HG03521 (cell line): ENCODE data around the gene FAM131A.
"Not testable (repeated sequence)": the region's sequence is repeated elsewhere in the genome, so short reads cannot be mapped to it uniquely, and the experiment has no call there.

Experiments
- ATAC-seq: cut with Tn5 transposase; IDR thresholded peaks from one replicate; pipeline ENCODE4 v1.9.1; 2021; ENCODE audit warnings: mild to moderate bottlenecking, moderate library complexity; ENCODE audit not compliant: unreplicated experiment

FAM131A gene

DNA sequence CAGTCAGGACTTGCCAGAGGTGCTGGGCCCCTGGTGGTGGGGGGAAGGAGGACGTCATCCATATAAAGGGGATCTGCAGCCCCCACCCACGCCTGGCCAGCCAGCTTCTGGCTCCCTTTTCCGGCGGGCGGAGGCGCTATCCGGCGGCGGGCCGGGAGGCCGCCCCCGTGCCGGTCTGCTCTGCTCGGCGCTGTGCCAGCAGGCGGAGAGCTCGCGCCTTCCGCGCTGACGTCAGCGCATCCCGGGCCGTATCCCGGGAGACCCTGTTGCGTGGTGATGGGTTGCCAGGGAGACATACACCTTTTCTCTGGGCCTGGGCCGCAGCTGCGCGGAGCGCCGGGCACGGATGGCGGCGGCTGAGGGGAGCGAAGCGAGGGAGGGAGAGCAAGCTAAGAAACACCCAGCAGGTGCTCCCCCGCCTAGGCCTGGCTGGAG lies 1.1 kb downstream of the FAM131A start:
- ATAC-seq = no peak

DNA sequence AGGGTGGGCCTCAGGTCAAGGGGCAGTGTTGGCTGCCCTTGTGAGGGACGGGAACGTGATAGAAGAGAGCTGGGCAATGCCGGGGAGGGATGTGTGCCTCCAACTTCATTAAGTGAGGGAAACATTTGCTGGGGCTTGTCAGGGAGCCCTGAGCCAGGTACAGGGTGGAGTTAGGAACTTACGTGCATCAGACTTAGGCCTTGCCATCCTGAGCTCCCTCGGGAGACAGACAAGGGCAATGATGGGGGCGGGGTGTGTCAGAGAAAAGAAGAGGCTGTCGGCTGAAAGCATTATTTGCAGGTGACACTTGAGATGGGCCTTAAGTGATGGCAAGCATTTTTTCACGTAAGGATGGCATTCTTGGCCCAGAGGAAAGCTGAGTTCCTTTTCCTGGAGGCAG lies 1.6 kb downstream of the FAM131A start:
- no peak for ATAC-seq

DNA sequence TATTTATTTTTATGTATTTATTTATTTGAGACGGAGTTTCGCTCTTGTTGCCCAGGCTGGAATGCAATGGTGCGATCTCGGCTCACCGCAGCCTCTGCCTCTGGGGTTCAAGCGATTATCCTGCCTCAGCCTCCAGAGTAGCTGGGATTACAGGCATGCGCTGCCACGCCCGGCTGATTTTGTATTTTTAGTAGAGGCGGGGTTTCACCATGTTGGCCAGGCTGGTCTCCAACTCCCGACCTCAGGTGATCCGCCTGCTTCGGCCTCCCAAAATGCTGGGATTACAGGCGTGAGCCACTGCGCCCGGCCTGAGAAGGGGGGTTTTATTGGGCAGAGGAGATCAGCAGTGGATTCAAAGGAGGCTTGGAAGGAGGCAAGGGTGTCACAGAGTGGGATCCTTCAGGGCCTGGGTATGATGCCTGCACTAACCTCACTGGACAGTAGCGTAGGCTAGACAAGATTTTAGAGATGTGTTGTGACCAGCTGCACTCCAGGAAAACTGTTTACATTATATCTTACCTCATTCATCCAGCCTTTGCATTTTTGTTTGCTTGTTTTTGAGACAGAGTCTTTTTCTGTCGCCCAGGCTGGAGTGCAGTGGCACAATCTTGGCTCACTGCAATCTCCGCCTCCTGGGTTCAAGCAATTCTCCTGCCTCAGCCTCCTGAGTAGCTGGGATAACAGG lies 2.2 kb downstream of the FAM131A start:
- ATAC-seq = not testable (repeated sequence)

DNA sequence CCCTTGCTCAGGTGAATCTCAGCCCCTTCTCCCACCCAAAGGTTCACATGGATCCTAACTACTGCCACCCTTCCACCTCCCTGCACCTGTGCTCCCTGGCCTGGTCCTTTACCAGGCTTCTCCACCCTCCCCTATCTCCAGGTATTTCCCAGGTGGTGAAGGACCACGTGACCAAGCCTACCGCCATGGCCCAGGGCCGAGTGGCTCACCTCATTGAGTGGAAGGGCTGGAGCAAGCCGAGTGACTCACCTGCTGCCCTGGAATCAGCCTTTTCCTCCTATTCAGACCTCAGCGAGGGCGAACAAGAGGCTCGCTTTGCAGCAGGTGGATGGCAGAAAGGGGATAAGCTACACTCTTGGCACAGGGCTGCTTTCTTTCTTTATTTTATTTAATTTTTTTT lies 4.5 kb downstream of the FAM131A start:
- no peak for ATAC-seq

DNA sequence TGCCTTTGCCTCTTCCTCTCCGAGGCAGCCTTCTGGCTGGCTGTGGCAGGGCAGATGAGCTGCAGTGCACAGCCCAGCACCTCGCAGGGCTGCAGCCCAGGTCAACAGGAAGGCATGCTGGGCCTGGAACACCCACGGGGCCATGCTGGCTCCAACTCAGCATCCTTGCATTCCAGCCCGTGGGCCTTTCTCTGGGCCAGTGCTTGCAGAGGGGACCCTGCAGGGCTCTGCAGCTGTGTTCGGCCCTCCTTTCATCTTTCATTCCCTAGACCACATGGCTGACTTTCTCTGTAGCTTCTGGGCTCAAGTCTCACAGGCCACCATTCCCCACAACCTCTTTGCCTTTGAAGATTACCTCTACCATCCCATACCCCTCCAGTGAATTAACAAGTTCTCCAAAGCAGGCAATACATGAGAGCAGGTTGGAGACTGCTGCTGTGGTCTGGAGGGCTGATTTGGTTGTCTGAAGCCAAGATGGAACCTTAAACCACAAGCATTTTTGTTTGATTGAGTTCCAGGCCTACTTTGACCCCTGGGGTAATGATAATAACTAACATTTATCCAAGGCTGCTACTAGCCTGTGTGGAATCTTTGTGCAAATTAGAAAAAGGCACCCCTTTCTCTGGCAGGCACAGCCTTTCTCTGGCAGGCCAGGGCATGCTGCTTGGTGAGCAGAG lies 5.9 kb downstream of the FAM131A start:
- ATAC-seq = no peak

DNA sequence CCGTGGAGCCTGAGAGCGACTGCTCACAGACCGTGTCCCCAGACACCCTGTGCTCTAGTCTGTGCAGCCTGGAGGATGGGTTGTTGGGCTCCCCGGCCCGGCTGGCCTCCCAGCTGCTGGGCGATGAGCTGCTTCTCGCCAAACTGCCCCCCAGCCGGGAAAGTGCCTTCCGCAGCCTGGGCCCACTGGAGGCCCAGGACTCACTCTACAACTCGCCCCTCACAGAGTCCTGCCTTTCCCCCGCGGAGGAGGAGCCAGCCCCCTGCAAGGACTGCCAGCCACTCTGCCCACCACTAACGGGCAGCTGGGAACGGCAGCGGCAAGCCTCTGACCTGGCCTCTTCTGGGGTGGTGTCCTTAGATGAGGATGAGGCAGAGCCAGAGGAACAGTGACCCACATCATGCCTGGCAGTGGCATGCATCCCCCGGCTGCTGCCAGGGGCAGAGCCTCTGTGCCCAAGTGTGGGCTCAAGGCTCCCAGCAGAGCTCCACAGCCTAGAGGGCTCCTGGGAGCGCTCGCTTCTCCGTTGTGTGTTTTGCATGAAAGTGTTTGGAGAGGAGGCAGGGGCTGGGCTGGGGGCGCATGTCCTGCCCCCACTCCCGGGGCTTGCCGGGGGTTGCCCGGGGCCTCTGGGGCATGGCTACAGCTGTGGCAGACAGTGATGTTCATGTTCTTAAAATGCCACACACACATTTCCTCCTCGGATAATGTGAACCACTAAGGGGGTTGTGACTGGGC lies 7.3 kb downstream of the FAM131A start:
- no peak for ATAC-seq

DNA sequence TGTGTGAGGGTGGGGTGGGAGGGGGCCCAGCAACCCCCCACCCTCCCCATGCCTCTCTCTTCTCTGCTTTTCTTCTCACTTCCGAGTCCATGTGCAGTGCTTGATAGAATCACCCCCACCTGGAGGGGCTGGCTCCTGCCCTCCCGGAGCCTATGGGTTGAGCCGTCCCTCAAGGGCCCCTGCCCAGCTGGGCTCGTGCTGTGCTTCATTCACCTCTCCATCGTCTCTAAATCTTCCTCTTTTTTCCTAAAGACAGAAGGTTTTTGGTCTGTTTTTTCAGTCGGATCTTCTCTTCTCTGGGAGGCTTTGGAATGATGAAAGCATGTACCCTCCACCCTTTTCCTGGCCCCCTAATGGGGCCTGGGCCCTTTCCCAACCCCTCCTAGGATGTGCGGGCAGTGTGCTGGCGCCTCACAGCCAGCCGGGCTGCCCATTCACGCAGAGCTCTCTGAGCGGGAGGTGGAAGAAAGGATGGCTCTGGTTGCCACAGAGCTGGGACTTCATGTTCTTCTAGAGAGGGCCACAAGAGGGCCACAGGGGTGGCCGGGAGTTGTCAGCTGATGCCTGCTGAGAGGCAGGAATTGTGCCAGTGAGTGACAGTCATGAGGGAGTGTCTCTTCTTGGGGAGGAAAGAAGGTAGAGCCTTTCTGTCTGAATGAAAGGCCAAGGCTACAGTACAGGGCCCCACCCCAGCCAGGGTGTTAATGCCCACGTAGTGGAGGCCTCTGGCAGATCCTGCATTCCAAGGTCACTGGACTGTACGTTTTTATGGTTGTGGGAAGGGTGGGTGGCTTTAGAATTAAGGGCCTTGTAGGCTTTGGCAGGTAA lies 8.1 kb downstream of the FAM131A start:
- ATAC-seq = no peak

DNA sequence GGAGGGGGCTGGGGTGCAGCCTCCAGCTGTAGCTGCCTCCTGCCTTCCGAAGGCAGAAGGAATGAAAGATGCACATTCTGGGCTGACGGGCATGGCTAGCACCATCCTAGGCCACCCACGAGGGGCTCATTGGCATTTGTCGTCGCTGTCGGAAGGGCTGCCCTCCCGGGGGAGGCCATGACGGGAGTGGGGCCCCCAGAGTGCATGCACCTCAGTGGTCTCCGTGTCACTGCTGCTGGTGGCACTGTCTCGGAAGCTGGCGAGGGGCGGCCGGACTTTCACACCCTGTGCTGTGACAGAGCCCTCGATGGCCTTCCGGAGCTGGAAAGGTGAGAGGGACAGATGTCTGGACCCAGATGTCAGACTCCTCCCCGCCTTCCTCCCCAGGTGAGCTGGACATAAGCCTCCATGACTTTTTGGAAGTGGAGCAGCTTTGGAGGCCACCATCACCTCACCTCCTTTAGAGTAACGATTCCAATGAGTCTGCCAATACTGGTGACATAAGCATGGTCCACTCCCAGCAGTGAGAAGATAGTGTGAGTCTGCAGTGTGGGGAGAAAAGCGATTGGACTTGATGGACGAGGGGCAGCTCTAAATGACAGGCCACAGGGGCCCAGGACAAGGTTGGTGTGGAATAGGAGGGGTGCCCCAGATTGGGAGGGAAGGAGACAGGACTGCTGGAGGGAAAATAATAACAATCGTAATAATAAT lies 9.2 kb downstream of the FAM131A start:
- ATAC-seq = no peak

DNA sequence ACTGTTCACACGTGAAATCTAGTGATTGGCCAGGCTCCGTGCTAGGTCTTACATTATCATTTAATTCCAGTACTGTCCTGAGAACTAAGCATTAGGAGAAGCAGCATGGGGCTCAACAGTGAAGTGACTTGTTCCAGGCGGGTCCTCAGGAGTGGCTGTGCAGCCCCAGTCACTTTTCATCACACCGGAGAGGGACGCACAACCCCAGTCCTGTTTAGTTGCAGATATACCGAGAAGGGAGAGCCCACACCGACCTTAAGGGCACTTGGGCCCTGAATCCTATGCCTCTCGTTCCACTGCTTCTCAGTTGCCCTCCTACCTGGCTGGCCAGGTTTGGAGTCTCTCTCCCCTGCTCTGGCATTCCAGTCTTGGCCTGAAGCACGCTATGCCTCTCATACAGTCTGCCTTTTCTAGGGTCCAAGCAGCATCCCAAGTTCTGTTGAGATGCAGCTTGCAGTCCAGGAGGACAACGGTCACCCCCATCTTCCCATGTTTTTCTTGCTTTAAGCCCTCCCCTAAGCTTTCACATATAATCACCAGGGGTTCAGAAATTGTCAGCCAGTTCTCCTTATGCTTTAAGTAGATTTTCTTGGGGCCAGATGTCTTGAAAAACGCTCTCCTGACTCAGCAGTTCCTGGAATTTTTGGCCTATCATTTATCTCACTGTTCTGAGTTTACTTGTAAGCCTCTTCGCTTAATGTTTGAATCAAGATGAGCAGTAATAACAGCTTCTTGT lies 10.1 kb downstream of the FAM131A start:
- ATAC-seq = no peak

DNA sequence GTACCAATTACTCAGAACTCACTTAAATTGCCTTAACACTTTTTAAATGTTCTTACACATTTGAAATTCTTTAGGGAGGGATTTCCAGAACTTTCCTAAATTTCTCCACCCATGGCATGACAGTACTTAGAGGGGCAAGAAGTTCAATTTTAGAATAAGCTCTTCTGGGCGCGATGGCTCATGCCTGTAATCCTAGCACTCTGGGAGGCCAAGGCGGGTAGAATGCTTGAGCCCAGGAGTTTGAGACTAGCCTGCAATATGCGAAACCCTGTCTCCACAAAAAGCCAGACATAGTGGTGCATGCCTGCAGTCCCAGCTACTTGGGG lies 10.6 kb downstream of the FAM131A start:
- no peak for ATAC-seq

DNA sequence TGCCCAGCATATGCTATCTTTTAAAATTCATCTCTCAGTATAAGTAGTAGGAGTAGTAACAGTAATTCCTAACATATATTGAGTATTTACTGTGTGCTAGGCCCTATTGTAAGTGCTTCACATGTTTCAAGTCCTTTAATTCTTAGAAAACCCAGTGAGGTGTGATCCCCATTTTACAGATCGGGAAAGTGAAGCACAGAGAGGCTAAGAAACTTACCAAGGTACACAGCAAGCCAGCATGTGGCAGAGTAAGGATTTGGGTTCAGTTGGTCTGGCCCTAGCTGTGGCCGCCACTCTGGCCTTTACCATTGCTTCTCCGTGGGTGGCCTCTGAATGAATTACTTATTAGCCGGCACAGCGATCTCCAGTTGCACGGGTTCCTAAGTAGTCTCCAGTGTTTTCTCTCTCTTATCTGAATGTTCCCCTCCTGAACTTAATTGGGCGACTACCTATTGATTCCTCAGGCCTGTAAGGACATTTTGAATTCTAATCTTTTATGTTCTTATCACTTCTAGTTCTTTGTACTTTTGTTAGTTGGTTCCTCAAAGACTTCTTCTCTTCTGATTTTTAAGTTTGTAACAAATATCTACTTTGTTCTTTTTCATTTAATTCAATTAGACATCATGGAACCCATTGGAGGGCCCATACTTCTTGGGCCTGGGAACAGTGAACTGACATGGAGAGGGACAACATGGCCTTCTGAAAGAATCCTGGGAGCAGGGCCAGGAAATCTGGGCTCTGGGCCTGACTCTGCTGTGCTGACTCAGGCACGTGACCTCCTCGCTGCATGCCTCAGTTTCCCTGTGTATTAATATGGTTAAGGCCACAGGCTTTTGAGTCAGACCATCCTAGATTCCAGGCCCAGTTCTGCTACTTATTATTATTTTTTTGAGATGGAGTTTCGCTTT lies 12.4 kb downstream of the FAM131A start:
- ATAC-seq = no peak

DNA sequence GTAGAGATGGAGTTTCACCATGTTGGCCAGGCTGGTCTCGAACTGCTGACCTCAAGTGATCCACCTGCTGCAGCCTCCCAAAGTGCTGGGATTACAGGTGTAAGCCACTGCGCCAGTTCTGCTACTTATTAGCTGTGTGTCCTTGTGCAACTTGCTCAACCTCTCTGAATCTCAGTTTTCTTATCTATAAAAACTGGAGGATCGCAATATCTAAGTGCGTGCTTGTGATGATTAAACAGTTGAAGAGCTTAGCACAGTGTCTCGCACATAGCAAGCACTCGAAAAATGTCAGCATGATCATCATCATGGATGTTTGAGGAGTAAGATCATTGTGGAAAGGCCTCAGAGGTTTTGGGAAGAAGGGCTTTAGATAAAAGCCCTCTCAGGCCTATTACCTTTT lies 13.2 kb downstream of the FAM131A start:
- no peak for ATAC-seq

DNA sequence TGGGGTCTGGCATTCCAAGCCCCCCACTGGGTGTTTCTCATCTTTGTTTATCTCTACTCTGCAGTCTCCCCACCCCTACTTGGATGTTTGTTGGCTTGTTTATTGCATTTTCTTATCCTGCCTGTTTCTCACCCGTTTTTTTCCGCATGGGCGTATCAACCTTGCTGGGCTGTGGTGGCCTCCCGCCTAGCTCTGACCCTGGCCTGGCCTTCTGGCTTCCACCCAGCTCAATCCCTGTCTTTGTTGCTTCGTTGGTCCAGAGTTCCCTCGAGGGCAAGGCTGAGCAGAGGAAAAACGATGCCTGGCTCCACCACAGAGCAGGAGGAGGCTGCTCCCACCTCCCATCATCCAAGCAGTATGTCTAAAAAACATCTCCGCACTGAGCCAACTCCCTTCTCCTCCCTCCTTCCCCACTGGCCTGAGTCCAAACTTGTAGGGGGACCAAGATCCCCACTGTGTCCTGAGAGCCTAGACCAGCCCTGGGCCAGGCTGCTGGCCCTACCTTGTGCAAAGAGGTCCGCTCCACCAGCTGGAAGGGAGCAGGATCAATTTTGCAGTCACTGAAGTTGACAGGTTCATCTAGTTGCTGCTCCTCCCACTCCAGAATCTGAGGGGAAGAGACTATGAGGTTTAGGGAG lies 14.2 kb downstream of the FAM131A start:
- no peak for ATAC-seq

DNA sequence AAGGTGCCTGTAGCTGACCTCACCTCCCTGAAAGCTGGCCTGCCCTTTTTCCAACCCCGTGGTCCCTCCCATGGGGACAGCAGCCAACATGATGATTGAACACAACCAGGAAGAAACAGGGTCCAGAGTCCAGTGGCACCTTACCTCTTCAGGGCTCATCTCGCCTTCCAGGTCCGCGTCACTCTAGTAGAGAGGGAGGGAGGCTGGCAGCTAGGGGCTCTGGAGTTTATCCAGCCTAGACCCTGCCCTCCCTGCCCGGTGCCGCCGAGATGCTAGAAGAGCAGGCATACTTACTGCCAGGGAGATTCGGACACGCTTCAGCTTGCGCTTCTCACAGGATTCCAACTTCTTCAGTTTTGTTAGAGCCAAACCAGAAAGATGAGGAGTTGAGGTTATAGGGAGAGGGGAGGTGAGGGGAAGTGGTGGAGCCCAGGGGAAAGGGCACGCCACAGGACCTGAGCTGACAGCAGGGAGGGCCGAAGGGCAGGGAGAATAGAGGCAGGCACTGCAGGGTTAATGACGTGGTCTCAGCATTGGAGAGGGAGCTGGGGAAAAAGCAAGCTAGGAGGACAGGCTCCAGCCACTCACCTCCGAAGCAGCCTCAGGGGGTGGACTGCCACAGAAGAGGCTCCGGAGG lies 14.9 kb downstream of the FAM131A start:
- no peak for ATAC-seq

DNA sequence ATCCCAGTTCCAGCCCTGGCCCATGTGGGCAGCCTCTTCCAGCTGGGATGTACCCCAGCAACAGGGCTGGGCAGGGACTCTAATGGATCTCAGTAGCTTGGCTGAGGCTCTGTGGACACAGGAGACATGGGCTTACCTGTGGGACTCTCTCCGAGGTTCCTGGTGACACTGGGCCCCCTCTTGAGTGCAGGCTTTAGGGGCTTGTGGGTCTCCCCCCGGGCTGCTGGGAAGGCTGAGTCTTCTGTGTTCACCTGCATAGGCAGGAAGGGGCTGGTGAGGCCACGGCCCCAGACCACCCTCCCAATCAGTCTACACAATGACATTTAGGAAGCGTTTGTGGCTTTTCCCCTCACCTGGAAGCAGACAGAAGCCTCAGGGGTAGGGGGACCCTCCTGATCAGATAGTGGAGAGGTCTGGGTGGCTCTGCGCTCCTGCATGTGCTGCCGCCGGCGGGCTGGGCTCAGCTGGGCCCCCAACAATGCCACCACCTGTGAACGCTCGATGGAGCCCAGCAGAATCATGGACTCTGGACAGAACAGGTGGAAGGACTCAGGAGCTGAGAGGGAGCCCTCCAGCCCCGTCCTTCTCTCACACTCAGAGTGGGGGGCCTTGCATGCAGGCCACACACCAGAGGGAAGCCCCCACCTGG lies 15.6 kb downstream of the FAM131A start:
- no peak for ATAC-seq

DNA sequence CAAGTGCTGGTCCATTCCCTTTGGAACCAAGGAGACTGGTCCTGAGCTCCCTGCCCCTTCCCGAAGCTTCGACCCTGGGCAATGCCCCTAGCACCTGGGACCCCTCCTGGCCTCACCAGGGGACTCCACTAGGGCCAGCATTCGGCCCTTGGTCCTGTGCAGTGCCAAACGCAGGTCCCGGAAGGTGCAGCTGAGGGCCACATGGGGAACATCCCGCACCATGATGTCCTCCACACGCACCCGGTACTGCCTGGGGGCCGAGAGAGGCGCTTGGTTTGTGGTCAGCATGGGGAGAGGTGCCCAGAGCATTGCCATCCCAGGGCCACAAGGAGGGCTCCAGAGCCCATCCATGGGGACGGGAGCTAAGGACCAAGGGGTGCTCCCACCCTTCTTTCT lies 16.1 kb downstream of the FAM131A start:
- no peak for ATAC-seq

DNA sequence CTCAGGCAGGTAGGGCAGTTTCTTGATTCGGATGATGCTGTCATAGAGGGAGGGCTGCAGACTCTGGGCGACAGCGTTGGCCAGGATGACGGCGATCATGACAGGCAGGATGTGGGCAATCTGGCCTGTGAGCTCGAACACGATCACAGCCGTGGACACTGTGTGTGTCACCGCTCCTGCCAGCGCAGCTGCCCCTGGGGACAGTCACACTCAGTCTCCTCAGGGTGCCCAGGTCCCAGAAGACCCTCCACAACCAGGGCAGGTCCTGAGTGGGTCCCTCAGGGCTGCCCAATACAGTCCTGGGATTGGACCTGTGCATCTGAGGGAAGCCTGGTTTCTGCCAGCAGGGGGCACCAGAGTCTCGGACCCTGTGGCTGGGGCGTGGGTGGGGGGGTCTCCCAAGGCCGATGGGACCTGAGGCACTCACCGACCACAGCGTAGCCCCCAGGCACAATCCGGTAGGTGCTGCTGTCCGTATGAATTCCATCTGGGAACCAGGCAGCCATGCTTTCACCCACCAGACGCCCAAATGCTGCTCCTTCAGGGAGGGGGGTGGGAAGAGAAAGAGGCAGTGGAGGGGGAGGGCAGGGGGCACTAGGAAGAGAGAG lies 16.8 kb downstream of the FAM131A start:
- no peak for ATAC-seq
